ENCODE results near the gene HBG2. TPM values are rescaled to one million over a fixed set of nuclear protein-coding genes. Genes with fewer than 3 reads are reported as not detected.

HBG2 gene
- total and polyA plus RNA-seq, 2 of the 13 experiments (the other 11 are each of a cell fraction or from before 2014, with no cell fraction given): not detected

DNA sequence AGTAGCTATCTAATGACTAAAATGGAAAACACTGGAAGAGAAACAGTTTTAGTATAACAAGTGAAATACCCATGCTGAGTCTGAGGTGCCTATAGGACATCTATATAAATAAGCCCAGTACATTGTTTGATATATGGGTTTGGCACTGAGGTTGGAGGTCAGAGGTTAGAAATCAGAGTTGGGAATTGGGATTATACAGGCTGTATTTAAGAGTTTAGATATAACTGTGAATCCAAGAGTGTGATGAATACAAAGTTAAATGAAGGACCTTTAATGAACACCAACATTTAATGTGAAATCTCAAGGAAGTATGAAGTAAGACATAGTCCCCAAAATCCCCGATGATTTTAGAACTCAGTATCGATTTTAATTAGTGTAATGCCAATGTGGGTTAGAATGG lies 17.2 kb downstream of the HBG2 start:
- in situ Hi-C loops (cut with HindIII; ENCODE audit: extremely low pct_ligation_motif_present, low pct_unique_long_range_greater_than_20kb): no loop called here
- H2AFZ ChIP-seq (ENCODE audit: low read length): no peak overlapping the region
- no peak overlapping the region for H3K4me3 ChIP-seq (replicated peaks in 1 of 3; ENCODE audit: insufficient read depth in 1 of 3, low read depth in 2 of 3, low read length in 3 of 3)
- no peak overlapping the region for H3K4me2 ChIP-seq (ENCODE audit: low read depth, low read length)
- no peak for ATAC-seq
- H3K79me2 ChIP-seq (ENCODE audit: insufficient read depth, low read length): no peaks in the 10 kb centered on the region
- H3K36me3 ChIP-seq (replicated peaks in 1 of 2; ENCODE audit: control insufficient read depth in 1 of 2, insufficient read depth in 2 of 2, low read length in 2 of 2): no peaks in the 10 kb centered on the region
- TF ChIP-seq DNMT1 (CRISPR knock-in tag; IDR thresholded peaks at IDR 0.05): no peak
- no TSS peak for BruUV-seq (replicated peaks)
- ChIA-PET CTCF (ENCODE audit: low intra/inter-chr PET ratio, low total read pairs) (no interaction called here), POLR2A (no interaction called here)
- H3K27me3 ChIP-seq (ENCODE audit: control insufficient read depth in 1 of 2, insufficient read depth in 2 of 2, low read length in 2 of 2): no peaks in the 10 kb centered on the region
- H3K4me1 ChIP-seq (ENCODE audit: insufficient read depth, low read length): no peaks in the 10 kb centered on the region
- no peak overlapping the region for H3K27ac ChIP-seq (ENCODE audit: extremely low read length, insufficient read depth, low read length)
- 3% methylated on average over 1 of the region's 2 CpGs for WGBS (ENCODE audit: low lambda C conversion rate)
- intact Hi-C loops (cut with micrococcal nuclease; ENCODE audit: unreplicated experiment): no loop called here
- no peak for DNase-seq (ENCODE audit: low spot score)
- no peaks in the 10 kb centered on the region; the same call in 1 of the 2 replicates for H4K20me1 ChIP-seq (ENCODE audit: insufficient read depth, low read length)
- H3K9ac ChIP-seq (ENCODE audit: insufficient read depth, low read depth, low read length): no peak overlapping the region
- no peaks in the 10 kb centered on the region for H3K9me3 ChIP-seq (ENCODE audit: low read length)
- no peak for FAIRE-seq

GRCh38 chr11:5235364-5236095 lies 19.1 kb downstream of the HBG2 start:
- Histone ChIP-seq H3K79me2 (ENCODE audit: insufficient read depth, low read length) (no peaks in the 10 kb centered on the region), H4K20me1 (ENCODE audit: insufficient read depth, low read length) (no peaks in the 10 kb centered on the region; the same call in 1 of the 2 replicates), H3K27me3 (ENCODE audit: control insufficient read depth in 1 of 2, insufficient read depth in 2 of 2, low read length in 2 of 2) (no peaks in the 10 kb centered on the region), H3K36me3 (replicated peaks in 1 of 2; ENCODE audit: control insufficient read depth in 1 of 2, insufficient read depth in 2 of 2, low read length in 2 of 2) (no peaks in the 10 kb centered on the region), H3K4me3 (replicated peaks in 1 of 3; ENCODE audit: insufficient read depth in 1 of 3, low read depth in 2 of 3, low read length in 3 of 3) (no peak overlapping the region), H3K27ac (ENCODE audit: extremely low read length, insufficient read depth, low read length) (no peak overlapping the region), H3K9me3 (ENCODE audit: low read length) (no peaks in the 10 kb centered on the region), H3K9ac (ENCODE audit: insufficient read depth, low read depth, low read length) (no peak overlapping the region), H3K4me1 (ENCODE audit: insufficient read depth, low read length) (no peaks in the 10 kb centered on the region), H3K4me2 (ENCODE audit: low read depth, low read length) (no peak overlapping the region), H2AFZ (ENCODE audit: low read length) (no peak overlapping the region)
- FAIRE-seq (no peak), DNase-seq (ENCODE audit: low spot score) (no peak), ATAC-seq (no peak)
- TF ChIP-seq HNF1B (CRISPR knock-in tag; IDR thresholded peaks at IDR 0.05): no peak
- TF ChIP-seq MAFK (conservative IDR thresholded peaks at IDR 0.05 in 1 of 2, IDR thresholded peaks at IDR 0.05 in 1 of 2; ENCODE audit: low read length in 2 of 2): peak; percentile 45 to 78
- peak; percentile 52; the same call in 1 of the 2 replicates for TF ChIP-seq MAFF (IDR thresholded peaks at IDR 0.05; ENCODE audit: low read depth, low read length)
- WGBS (ENCODE audit: low lambda C conversion rate): 5% methylated on average over 5 of the region's 5 CpGs
- BruUV-seq (replicated peaks): no TSS peak
- ChIA-PET POLR2A (no interaction called here), CTCF (ENCODE audit: low intra/inter-chr PET ratio, low total read pairs) (no interaction called here)
- in situ Hi-C loops (cut with HindIII; ENCODE audit: extremely low pct_ligation_motif_present, low pct_unique_long_range_greater_than_20kb) (no loop called here), intact Hi-C loops (cut with micrococcal nuclease; ENCODE audit: unreplicated experiment) (no loop called here)
